HepG2 (cell line): ENCODE data around the gene ETFB. TPM values are rescaled to one million over a fixed set of nuclear protein-coding genes. Genes with fewer than 3 reads are reported as not detected.

Experiments used
- DR1 ChIP-seq: sonication (generic); formaldehyde crosslinking; IDR thresholded peaks from 2 replicates; pipeline ENCODE4 v1.8.0; 2021; ENCODE audit warnings: mild to moderate bottlenecking, missing genetic modification reagents, inconsistent platforms
- MZF1 ChIP-seq: sonication (generic); formaldehyde crosslinking; IDR thresholded peaks from 2 replicates; pipeline ENCODE4 v1.8.1; 2023; ENCODE audit warnings: mild to moderate bottlenecking, missing genetic modification reagents, borderline replicate concordance
- PRPF4 ChIP-seq: fragments of 200-400 bp; formaldehyde crosslinking; IDR thresholded peaks from 2 replicates; pipeline ENCODE4 v1.6.1; 2016; ENCODE audit warnings: low read length, low read depth; ENCODE audit not compliant: poor library complexity, severe bottlenecking
- PTBP1 ChIP-seq: fragments of 200-400 bp; formaldehyde crosslinking; IDR thresholded peaks from 2 replicates; pipeline ENCODE4 v1.6.1; 2018; ENCODE audit warnings: low read length, low read depth; ENCODE audit not compliant: poor library complexity, severe bottlenecking
- SMC3 ChIP-seq: IDR thresholded peaks from 2 replicates; pipeline ENCODE4 v1.6.1; 2011; ENCODE audit warnings: low read length, improper control_type of control experiment
- TGIF2 ChIP-seq: IDR thresholded peaks from 2 replicates; pipeline ENCODE4 v1.6.1; 2016; ENCODE audit warnings: control low read depth, missing compliant biosample characterization
- XRCC5 ChIP-seq: fragments of 200-400 bp; formaldehyde crosslinking; optimal IDR thresholded peaks from 2 replicates; pipeline ENCODE3; 2017; ENCODE audit warnings: mild to moderate bottlenecking, low read length
- ZBTB7A ChIP-seq: sonication (generic); formaldehyde crosslinking; IDR thresholded peaks from 2 replicates; pipeline ENCODE4 v1.8.0; 2022; ENCODE audit warnings: mild to moderate bottlenecking, missing genetic modification reagents
- ZEB1 ChIP-seq: IDR thresholded peaks from 2 replicates; pipeline ENCODE4 v1.6.1; 2012; ENCODE audit warnings: mild to moderate bottlenecking, low read depth, inconsistent platforms; ENCODE audit not compliant: insufficient replicate concordance
- ZNF10 ChIP-seq: sonication (generic); formaldehyde crosslinking; IDR thresholded peaks from 2 replicates; pipeline ENCODE4 v1.4.0; 2020; ENCODE audit warnings: mild to moderate bottlenecking, low read depth, missing genetic modification reagents, borderline replicate concordance
- ZNF136 ChIP-seq: sonication (generic); formaldehyde crosslinking; IDR thresholded peaks from 2 replicates; pipeline ENCODE4 v1.8.1; 2022; ENCODE audit warnings: low read depth, mild to moderate bottlenecking, moderate library complexity, missing genetic modification reagents
- ZNF180 ChIP-seq: sonication (generic); formaldehyde crosslinking; IDR thresholded peaks from 2 replicates; pipeline ENCODE4 v1.4.0; 2020; ENCODE audit warnings: low read depth, missing genetic modification reagents, borderline replicate concordance
- ZNF431 ChIP-seq: sonication (generic); formaldehyde crosslinking; IDR thresholded peaks from 2 replicates; pipeline ENCODE4 v1.9.0; 2022; ENCODE audit warnings: missing genetic modification reagents, low read depth, mild to moderate bottlenecking, borderline replicate concordance
- ZNF496 ChIP-seq: sonication (generic); formaldehyde crosslinking; IDR thresholded peaks from 2 replicates; pipeline ENCODE4 v1.8.1; 2023; ENCODE audit warnings: mild to moderate bottlenecking, moderate library complexity, missing genetic modification reagents; ENCODE audit not compliant: insufficient replicate concordance
- polyA plus RNA-seq, 8 experiments: library from polyadenylated mRNA; depleted of rRNA in 3 of 8; stranded (reverse) in 7 of 8; unstranded in 1 of 8; fragments of >200 nt; fragmentation: Illumina TruSeq in 4 of 8; extraction: Trizol in 4 of 8; gene quantifications; 2 replicates each; pipeline versions ENCODE4 v1.2.1 to v1.2.3, GENCODE V29; 2011 to 2016; ENCODE audit warnings: low read depth in 4 of 8, missing spikeins in 1 of 8, mixed read lengths in 1 of 8; ENCODE audit not compliant: insufficient read depth in 1 of 8
- total RNA-seq, 5 experiments: library from RNA; depleted of rRNA; stranded (reverse); fragments of >200 nt; fragmentation: Illumina TruSeq; extraction: Trizol; gene quantifications; 2 replicates each; pipeline ENCODE4 v1.2.3, GENCODE V29; 2016; ENCODE audit warnings: low read depth in 1 of 5
- TF ChIP-seq, protein P1 (sequence below): sonication (generic); formaldehyde crosslinking; IDR thresholded peaks from 2 replicates; pipeline ENCODE4 v1.4.0; 2020; ENCODE audit warnings: missing genetic modification reagents, borderline replicate concordance
- TF ChIP-seq, protein P2 (sequence below): fragments of 450-650 bp; IDR thresholded peaks from 2 replicates; pipeline ENCODE4 v1.6.1; 2016
- TF ChIP-seq, protein P3 (sequence below): sonication (generic); formaldehyde crosslinking; IDR thresholded peaks from 2 replicates; pipeline ENCODE4 v1.8.1; 2022; ENCODE audit warnings: mild to moderate bottlenecking, missing genetic modification reagents
- TF ChIP-seq, protein P4 (sequence below): sonication (generic); formaldehyde crosslinking; IDR thresholded peaks from 2 replicates; pipeline ENCODE4 v1.8.1; 2022; ENCODE audit warnings: low read depth, mild to moderate bottlenecking, missing genetic modification reagents
- TF ChIP-seq, protein P5 (sequence below): sonication (generic); formaldehyde crosslinking; conservative IDR thresholded peaks from 2 replicates; pipeline ENCODE4 v1.8.1; 2023; ENCODE audit warnings: missing genetic modification reagents
- TF ChIP-seq, protein P6 (sequence below): sonication (generic); formaldehyde crosslinking; IDR thresholded peaks from 2 replicates; pipeline ENCODE4 v1.5.1; 2020; ENCODE audit warnings: missing genetic modification reagents, mild to moderate bottlenecking, borderline replicate concordance

ETFB gene
- total and polyA plus RNA-seq, 2 of the 13 experiments (the other 11 are each of a cell fraction or from before 2014, with no cell fraction given): 678 to 1,314 TPM

DNA sequence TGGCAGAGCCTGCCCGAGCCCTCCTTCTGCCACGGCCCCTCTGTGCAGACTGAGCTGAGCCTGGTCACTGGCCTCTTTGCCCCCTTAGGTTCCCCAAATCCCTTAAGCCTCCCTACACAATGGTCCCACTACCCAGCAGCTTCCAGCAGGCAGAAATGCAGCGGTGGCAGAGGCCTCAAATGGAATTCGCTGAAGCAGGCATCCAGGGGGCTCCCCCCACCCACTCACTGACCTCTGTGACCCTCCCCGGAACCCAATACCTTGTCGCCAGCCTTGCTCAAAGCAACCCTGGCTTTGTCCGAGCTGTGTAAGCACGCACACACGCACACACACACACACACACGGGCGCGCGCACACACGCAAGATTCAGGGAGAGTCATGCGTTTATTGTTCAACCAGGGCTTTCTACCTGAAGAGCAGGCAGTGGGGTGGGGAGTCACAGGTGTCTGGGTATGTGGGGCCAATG is 21.8 kb upstream of the ETFB start, which contains the start of gene LIM2 (continued):
- TF ChIP-seq, protein P1, sequence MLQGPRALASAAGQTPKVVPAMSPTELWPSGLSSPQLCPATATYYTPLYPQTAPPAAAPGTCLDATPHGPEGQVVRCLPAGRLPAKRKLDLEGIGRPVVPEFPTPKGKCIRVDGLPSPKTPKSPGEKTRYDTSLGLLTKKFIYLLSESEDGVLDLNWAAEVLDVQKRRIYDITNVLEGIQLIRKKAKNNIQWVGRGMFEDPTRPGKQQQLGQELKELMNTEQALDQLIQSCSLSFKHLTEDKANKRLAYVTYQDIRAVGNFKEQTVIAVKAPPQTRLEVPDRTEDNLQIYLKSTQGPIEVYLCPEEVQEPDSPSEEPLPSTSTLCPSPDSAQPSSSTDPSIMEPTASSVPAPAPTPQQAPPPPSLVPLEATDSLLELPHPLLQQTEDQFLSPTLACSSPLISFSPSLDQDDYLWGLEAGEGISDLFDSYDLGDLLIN (CRISPR knock-in tag): no peak
- TF ChIP-seq DR1 (CRISPR knock-in tag) (no peak), SMC3 (no peak), PTBP1 (no peak), ZNF10 (CRISPR knock-in tag) (no peak), ZNF496 (no peak), TGIF2 (CRISPR knock-in tag) (no peak), ZEB1 (peak; percentile 43), ZBTB7A (CRISPR knock-in tag) (no peak), ZNF136 (CRISPR knock-in tag) (no peak), XRCC5 (no peak), MZF1 (no peak), PRPF4 (no peak), ZNF431 (CRISPR knock-in tag) (no peak), ZNF180 (CRISPR knock-in tag) (no peak)
- TF ChIP-seq, protein P2, sequence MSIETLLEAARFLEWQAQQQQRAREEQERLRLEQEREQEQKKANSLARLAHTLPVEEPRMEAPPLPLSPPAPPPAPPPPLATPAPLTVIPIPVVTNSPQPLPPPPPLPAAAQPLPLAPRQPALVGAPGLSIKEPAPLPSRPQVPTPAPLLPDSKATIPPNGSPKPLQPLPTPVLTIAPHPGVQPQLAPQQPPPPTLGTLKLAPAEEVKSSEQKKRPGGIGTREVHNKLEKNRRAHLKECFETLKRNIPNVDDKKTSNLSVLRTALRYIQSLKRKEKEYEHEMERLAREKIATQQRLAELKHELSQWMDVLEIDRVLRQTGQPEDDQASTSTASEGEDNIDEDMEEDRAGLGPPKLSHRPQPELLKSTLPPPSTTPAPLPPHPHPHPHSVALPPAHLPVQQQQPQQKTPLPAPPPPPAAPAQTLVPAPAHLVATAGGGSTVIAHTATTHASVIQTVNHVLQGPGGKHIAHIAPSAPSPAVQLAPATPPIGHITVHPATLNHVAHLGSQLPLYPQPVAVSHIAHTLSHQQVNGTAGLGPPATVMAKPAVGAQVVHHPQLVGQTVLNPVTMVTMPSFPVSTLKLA: no peak
- TF ChIP-seq, protein P3, sequence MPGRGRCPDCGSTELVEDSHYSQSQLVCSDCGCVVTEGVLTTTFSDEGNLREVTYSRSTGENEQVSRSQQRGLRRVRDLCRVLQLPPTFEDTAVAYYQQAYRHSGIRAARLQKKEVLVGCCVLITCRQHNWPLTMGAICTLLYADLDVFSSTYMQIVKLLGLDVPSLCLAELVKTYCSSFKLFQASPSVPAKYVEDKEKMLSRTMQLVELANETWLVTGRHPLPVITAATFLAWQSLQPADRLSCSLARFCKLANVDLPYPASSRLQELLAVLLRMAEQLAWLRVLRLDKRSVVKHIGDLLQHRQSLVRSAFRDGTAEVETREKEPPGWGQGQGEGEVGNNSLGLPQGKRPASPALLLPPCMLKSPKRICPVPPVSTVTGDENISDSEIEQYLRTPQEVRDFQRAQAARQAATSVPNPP: no peak
- TF ChIP-seq, protein P4, sequence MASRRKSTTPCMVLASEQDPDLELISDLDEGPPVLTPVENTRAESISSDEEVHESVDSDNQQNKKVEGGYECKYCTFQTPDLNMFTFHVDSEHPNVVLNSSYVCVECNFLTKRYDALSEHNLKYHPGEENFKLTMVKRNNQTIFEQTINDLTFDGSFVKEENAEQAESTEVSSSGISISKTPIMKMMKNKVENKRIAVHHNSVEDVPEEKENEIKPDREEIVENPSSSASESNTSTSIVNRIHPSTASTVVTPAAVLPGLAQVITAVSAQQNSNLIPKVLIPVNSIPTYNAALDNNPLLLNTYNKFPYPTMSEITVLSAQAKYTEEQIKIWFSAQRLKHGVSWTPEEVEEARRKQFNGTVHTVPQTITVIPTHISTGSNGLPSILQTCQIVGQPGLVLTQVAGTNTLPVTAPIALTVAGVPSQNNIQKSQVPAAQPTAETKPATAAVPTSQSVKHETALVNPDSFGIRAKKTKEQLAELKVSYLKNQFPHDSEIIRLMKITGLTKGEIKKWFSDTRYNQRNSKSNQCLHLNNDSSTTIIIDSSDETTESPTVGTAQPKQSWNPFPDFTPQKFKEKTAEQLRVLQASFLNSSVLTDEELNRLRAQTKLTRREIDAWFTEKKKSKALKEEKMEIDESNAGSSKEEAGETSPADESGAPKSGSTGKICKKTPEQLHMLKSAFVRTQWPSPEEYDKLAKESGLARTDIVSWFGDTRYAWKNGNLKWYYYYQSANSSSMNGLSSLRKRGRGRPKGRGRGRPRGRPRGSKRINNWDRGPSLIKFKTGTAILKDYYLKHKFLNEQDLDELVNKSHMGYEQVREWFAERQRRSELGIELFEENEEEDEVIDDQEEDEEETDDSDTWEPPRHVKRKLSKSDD (CRISPR knock-in tag): no peak
- TF ChIP-seq, protein P5, sequence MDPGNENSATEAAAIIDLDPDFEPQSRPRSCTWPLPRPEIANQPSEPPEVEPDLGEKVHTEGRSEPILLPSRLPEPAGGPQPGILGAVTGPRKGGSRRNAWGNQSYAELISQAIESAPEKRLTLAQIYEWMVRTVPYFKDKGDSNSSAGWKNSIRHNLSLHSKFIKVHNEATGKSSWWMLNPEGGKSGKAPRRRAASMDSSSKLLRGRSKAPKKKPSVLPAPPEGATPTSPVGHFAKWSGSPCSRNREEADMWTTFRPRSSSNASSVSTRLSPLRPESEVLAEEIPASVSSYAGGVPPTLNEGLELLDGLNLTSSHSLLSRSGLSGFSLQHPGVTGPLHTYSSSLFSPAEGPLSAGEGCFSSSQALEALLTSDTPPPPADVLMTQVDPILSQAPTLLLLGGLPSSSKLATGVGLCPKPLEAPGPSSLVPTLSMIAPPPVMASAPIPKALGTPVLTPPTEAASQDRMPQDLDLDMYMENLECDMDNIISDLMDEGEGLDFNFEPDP (CRISPR knock-in tag): no peak
- TF ChIP-seq, protein P6, sequence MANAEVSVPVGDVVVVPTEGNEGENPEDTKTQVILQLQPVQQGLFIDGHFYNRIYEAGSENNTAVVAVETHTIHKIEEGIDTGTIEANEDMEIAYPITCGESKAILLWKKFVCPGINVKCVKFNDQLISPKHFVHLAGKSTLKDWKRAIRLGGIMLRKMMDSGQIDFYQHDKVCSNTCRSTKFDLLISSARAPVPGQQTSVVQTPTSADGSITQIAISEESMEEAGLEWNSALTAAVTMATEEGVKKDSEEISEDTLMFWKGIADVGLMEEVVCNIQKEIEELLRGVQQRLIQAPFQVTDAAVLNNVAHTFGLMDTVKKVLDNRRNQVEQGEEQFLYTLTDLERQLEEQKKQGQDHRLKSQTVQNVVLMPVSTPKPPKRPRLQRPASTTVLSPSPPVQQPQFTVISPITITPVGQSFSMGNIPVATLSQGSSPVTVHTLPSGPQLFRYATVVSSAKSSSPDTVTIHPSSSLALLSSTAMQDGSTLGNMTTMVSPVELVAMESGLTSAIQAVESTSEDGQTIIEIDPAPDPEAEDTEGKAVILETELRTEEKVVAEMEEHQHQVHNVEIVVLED (CRISPR knock-in tag): no peak
